HEK293 (cell line): ENCODE measurements around the gene HNRNPM.

ENCODE experiments used
- CTCF ChIA-PET: fragments of 350-600 bp; formaldehyde crosslinking; extraction: SDS; loops from one replicate; lab custom pipeline; 2021; ENCODE audit warnings: antibody characterized with exemption; lab: Yijun Ruan, JAX
- POLR2A ChIA-PET: fragments of 300-600 bp; formaldehyde crosslinking; extraction: SDS; loops from one replicate; lab custom pipeline; 2020; ENCODE audit warnings: antibody characterized with exemption, inconsistent platforms; lab: Yijun Ruan, JAX
- H3K27ac ChIP-seq: fragments of 200-500 bp; sonication (Bioruptor generic); 2 replicates; pipeline ENCODE4 v1.5.1; 2014; ENCODE audit warnings: low read depth, low read length, control low read depth, inconsistent platforms; ENCODE audit errors: extremely low read depth
- H3K36me3 ChIP-seq, 2 experiments: fragments of 200-500 bp in 1 of 2; sonication (Bioruptor generic) in 1 of 2; 1 replicate in 1 of 2; 2 replicates in 1 of 2; pipeline ENCODE4 v1.5.1; 2014 to 2017; ENCODE audit warnings: inconsistent platforms in 2 of 2, low read length in 2 of 2; ENCODE audit not compliant: control insufficient read depth in 2 of 2, insufficient read depth in 1 of 2
- H3K4me1 ChIP-seq: fragments of 200-500 bp; sonication (Bioruptor generic); 2 replicates; pipeline ENCODE4 v1.5.1; 2014; ENCODE audit warnings: mild to moderate bottlenecking, low read length, inconsistent platforms; ENCODE audit not compliant: control insufficient read depth, insufficient read depth
- H3K4me3 ChIP-seq: 2 replicates; pipeline ENCODE4 v1.5.1; 2011; ENCODE audit warnings: low read depth, mild to moderate bottlenecking, control low read depth, low read length, moderate library complexity
- H3K9me3 ChIP-seq: fragments of 200-500 bp; sonication (Bioruptor generic); 2 replicates; pipeline ENCODE4 v1.5.1; 2014; ENCODE audit warnings: low read depth, low read length, inconsistent platforms; ENCODE audit not compliant: control insufficient read depth, insufficient read depth
- AEBP2 ChIP-seq: fragments of 450-650 bp; formaldehyde crosslinking; IDR thresholded peaks from 2 replicates; pipeline ENCODE4 v1.5.1; 2016; ENCODE audit warnings: missing biosample characterization, missing genetic modification characterization, borderline replicate concordance
- BCL6B ChIP-seq: fragments of 450-650 bp; formaldehyde crosslinking; IDR thresholded peaks from 2 replicates; pipeline ENCODE4 v1.5.1; 2017; ENCODE audit warnings: missing biosample characterization, missing genetic modification characterization
- EGR2 ChIP-seq: fragments of 450-650 bp; formaldehyde crosslinking; IDR thresholded peaks from 2 replicates; pipeline ENCODE4 v1.5.1; 2016; ENCODE audit warnings: low read depth, missing biosample characterization, missing genetic modification characterization
- MYNN ChIP-seq: fragments of 450-650 bp; formaldehyde crosslinking; IDR thresholded peaks from 2 replicates; pipeline ENCODE4 v1.5.1; 2016; ENCODE audit warnings: missing biosample characterization, missing genetic modification characterization, borderline replicate concordance
- MZF1 ChIP-seq: fragments of 450-650 bp; formaldehyde crosslinking; IDR thresholded peaks from 2 replicates; pipeline ENCODE4 v1.5.1; 2017; ENCODE audit warnings: missing biosample characterization, missing genetic modification characterization, borderline replicate concordance
- SALL2 ChIP-seq: fragments of 450-650 bp; formaldehyde crosslinking; IDR thresholded peaks from 2 replicates; pipeline ENCODE4 v1.5.0; 2017; ENCODE audit warnings: missing biosample characterization, mild to moderate bottlenecking, missing genetic modification characterization, borderline replicate concordance
- SETDB1 ChIP-seq: IDR thresholded peaks from one replicate; pipeline ENCODE4 v1.6.1; 2017; ENCODE audit warnings: mild to moderate bottlenecking, low read length, moderate library complexity, mixed read lengths; ENCODE audit not compliant: insufficient read length
- ZBTB48 ChIP-seq: fragments of 450-650 bp; formaldehyde crosslinking; IDR thresholded peaks from 2 replicates; pipeline ENCODE4 v1.5.1; 2016; ENCODE audit warnings: missing biosample characterization, missing genetic modification characterization
- ZBTB7A ChIP-seq: fragments of 450-650 bp; formaldehyde crosslinking; IDR thresholded peaks from 2 replicates; pipeline ENCODE4 v1.5.1; 2016; ENCODE audit warnings: low read depth, missing biosample characterization, missing genetic modification characterization
- ZBTB8A ChIP-seq: fragments of 450-650 bp; formaldehyde crosslinking; IDR thresholded peaks from 2 replicates; pipeline ENCODE4 v1.5.1; 2016; ENCODE audit warnings: missing biosample characterization, missing genetic modification characterization
- ZFHX2 ChIP-seq: fragments of 450-650 bp; formaldehyde crosslinking; conservative IDR thresholded peaks from 2 replicates; pipeline ENCODE4 v1.5.1; 2016; ENCODE audit warnings: missing biosample characterization, missing genetic modification characterization
- ZFP3 ChIP-seq: fragments of 450-650 bp; formaldehyde crosslinking; IDR thresholded peaks from 2 replicates; pipeline ENCODE4 v1.5.1; 2016; ENCODE audit warnings: low read depth, missing biosample characterization, missing genetic modification characterization
- ZNF148 ChIP-seq: fragments of 450-650 bp; formaldehyde crosslinking; IDR thresholded peaks from 2 replicates; pipeline ENCODE4 v1.5.0; 2017; ENCODE audit warnings: missing biosample characterization, missing genetic modification characterization, borderline replicate concordance
- ZNF157 ChIP-seq: fragments of 450-650 bp; formaldehyde crosslinking; IDR thresholded peaks from 2 replicates; pipeline ENCODE4 v1.5.1; 2016; ENCODE audit warnings: missing biosample characterization, missing genetic modification characterization
- ZNF184 ChIP-seq: fragments of 450-650 bp; IDR thresholded peaks from 2 replicates; pipeline ENCODE4 v1.5.1; 2018; ENCODE audit warnings: missing biosample characterization, mild to moderate bottlenecking, missing genetic modification characterization
- ZNF391 ChIP-seq: fragments of 450-650 bp; formaldehyde crosslinking; IDR thresholded peaks from 2 replicates; pipeline ENCODE4 v1.5.1; 2016; ENCODE audit warnings: low read depth, missing biosample characterization, missing genetic modification characterization, borderline replicate concordance
- ZNF513 ChIP-seq: fragments of 450-650 bp; IDR thresholded peaks from 2 replicates; pipeline ENCODE4 v1.5.1; 2018; ENCODE audit warnings: missing biosample characterization, missing genetic modification characterization
- ZNF529 ChIP-seq: fragments of 450-650 bp; formaldehyde crosslinking; IDR thresholded peaks from 2 replicates; pipeline ENCODE4 v1.5.1; 2017; ENCODE audit warnings: missing genetic modification characterization, missing biosample characterization; ENCODE audit not compliant: insufficient replicate concordance
- ZNF639 ChIP-seq: fragments of 450-650 bp; formaldehyde crosslinking; IDR thresholded peaks from 2 replicates; pipeline ENCODE4 v1.5.1; 2016; ENCODE audit warnings: missing biosample characterization, missing genetic modification characterization
- ZNF664 ChIP-seq: fragments of 450-650 bp; formaldehyde crosslinking; IDR thresholded peaks from 2 replicates; pipeline ENCODE4 v1.5.1; 2016; ENCODE audit warnings: missing biosample characterization, missing genetic modification characterization
- ZSCAN18 ChIP-seq: fragments of 450-650 bp; formaldehyde crosslinking; IDR thresholded peaks from 2 replicates; pipeline ENCODE4 v1.5.1; 2016; ENCODE audit warnings: missing biosample characterization, missing genetic modification characterization
- ZSCAN30 ChIP-seq: fragments of 450-650 bp; IDR thresholded peaks from 2 replicates; pipeline ENCODE4 v1.5.1; 2018; ENCODE audit warnings: missing biosample characterization, mild to moderate bottlenecking, missing genetic modification characterization, moderate library complexity

HNRNPM gene

GRCh38 chr19:8462571-8462970, 17.8 kb downstream of the HNRNPM start (continued):
- TF ChIP-seq BCL6B (tag by site-specific recombination) (no peak), ZBTB7A (tag by site-specific recombination) (no peak), ZSCAN18 (no peak), ZNF529 (tag by site-specific recombination) (no peak), ZFHX2 (tag by site-specific recombination) (no peak), ZNF148 (tag by site-specific recombination) (no peak), ZBTB48 (no peak), SALL2 (tag by site-specific recombination) (no peak), ZNF391 (tag by site-specific recombination) (no peak), ZNF513 (tag by site-specific recombination) (no peak)
- TF ChIP-seq, all 188 proteins: peak for 0

- POLR2A ChIA-PET: interaction anchor here (1.4 kb wide), 1 partner anchor 51 kb away, joined by 3 read pairs; the partner anchor contains the start of gene ZNF414
- no peaks in the 10 kb centered on the region for H3K9me3 ChIP-seq
- peaks cover 56 to 86% of the 10 kb centered on the region in 2 experiments for H3K36me3 ChIP-seq
- H3K4me3 ChIP-seq: no peak overlapping the region
- CTCF ChIA-PET: interaction anchor here (0.7 to 1.2 kb wide), 3 partner anchors 10 to 116 kb away, joined by 3 read pairs; no protein-coding TSS in a partner anchor
- no peak overlapping the region for H3K27ac ChIP-seq
- peaks cover 25% of the 10 kb centered on the region for H3K4me1 ChIP-seq
- TF ChIP-seq EGR2 (tag by site-specific recombination) (no peak), ZNF391 (tag by site-specific recombination) (no peak), AEBP2 (tag by site-specific recombination) (no peak), ZBTB8A (tag by site-specific recombination) (no peak), MYNN (no peak), ZNF664 (tag by site-specific recombination) (no peak), SETDB1 (no peak), MZF1 (no peak), ZNF639 (no peak), ZSCAN30 (no peak), ZFP3 (tag by site-specific recombination) (no peak), ZNF184 (no peak), ZNF157 (tag by site-specific recombination) (no peak)
Measured at GRCh38 chr19:8463365-8463764, 18.6 kb downstream of the HNRNPM start.
